ENCODE measurements around the gene ZNF354C. TPM values are rescaled to one million over a fixed set of nuclear protein-coding genes. Genes with fewer than 3 reads are reported as not detected.

Gene ZNF354C
- total and polyA plus RNA-seq, 2 of the 8 experiments (the other 6 are each of a cell fraction or from before 2014, with no cell fraction given) = 0.85 to 2.3 TPM

DNA sequence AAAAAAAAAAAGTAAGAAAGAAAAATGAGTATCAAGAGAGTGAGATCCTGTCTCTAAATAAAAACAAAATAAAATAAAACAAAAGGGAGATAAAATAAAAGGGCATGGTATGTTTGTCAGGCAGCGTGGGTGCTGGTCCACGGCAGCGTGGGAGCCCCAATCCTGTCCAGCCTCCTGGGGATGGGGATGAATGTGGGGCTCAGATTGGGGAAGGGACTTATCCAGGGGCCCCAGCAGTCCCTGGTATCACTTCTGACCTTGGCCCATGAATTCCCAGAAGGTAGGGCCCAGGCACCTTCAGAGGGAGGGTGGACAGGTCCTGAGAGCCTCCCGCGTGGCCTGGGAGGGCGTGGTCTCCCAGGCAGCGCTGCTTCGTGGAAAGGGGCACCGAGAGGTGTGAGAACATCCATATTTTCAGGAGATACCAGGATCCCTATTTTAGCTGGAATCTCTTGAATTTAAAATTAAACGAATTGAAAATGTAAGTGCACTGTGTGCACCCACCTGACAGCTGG is 71.2 kb downstream of the ZNF354C start:
- H3K4ac ChIP-seq (replicated peaks; ENCODE audit: insufficient read length, low read depth, low read length) = no peak overlapping the region
- FAIRE-seq (no peak), DNase-seq (ENCODE audit: low read depth in 1 of 2, low spot score in 2 of 2) (no peak)
- H4K5ac ChIP-seq (ENCODE audit: insufficient read length, low read depth, low read length) = no peak overlapping the region
- H3K18ac ChIP-seq (ENCODE audit: extremely low read depth, low read length) = no peak overlapping the region
- H4K20me1 ChIP-seq (replicated peaks in 1 of 2; ENCODE audit: control insufficient read depth in 1 of 2, insufficient read depth in 2 of 2, low read length in 2 of 2) = no peaks in the 10 kb centered on the region
- H2BK15ac ChIP-seq (ENCODE audit: low read length) = no peak overlapping the region
- no peaks in the 10 kb centered on the region for H3K79me2 ChIP-seq (ENCODE audit: control insufficient read depth in 1 of 2, insufficient read depth in 2 of 2, low read length in 2 of 2)
- H4K91ac ChIP-seq (replicated peaks; ENCODE audit: insufficient read length, low read length) = no peak overlapping the region
- H3K27ac ChIP-seq (ENCODE audit: low read depth, low read length) = no peak overlapping the region
- no peaks in the 10 kb centered on the region for H3K36me3 ChIP-seq (ENCODE audit: control insufficient read depth in 2 of 4, insufficient read depth in 4 of 4, low read length in 3 of 4)
- H3K4me3 ChIP-seq (ENCODE audit: extremely low read depth in 1 of 4, insufficient read depth in 2 of 4, low read depth in 3 of 4, low read length in 4 of 4) = no peak overlapping the region
- no peak overlapping the region for H3K14ac ChIP-seq (ENCODE audit: insufficient read length)
- no peak overlapping the region for H2BK20ac ChIP-seq (ENCODE audit: low read length)
- ChIA-PET CTCF (ENCODE audit: partially characterized antibody) (interaction anchor here (1.0 to 1.5 kb wide), 3 partner anchors 10 to 206 kb away, joined by 3 read pairs; no protein-coding TSS in a partner anchor), POLR2A (ENCODE audit: partially characterized antibody) (no interaction called here)
- H2AK5ac ChIP-seq (ENCODE audit: low read depth, low read length) = no peak overlapping the region
- peaks cover 8 to 21% of the 10 kb centered on the region in 2 experiments; a peak in 3 of 4 replicates for H3K9me3 ChIP-seq (ENCODE audit: insufficient read depth in 2 of 2, low read depth in 1 of 2, low read length in 1 of 2)
- no peaks in the 10 kb centered on the region for H3K27me3 ChIP-seq (replicated peaks in 1 of 4; ENCODE audit: control insufficient read depth in 3 of 4, extremely low read depth in 1 of 4, insufficient read depth in 3 of 4, low read length in 3 of 4)
- no peak overlapping the region for H2BK12ac ChIP-seq (ENCODE audit: low read depth, low read length)
- no peak overlapping the region for H3K56ac ChIP-seq (replicated peaks; ENCODE audit: insufficient read length, low read depth, low read length)
- H4K8ac ChIP-seq (ENCODE audit: extremely low read depth, insufficient read depth, low read length) = no peak overlapping the region
- no peak overlapping the region for H2AFZ ChIP-seq (ENCODE audit: low read length)
- H3K23ac ChIP-seq (ENCODE audit: insufficient read length) = no peak overlapping the region
- WGBS, 2 experiments (ENCODE audit: extremely low coverage in 1 of 2, insufficient coverage in 1 of 2, insufficient read length in 1 of 2, insufficient replicate concordance in 2 of 2, low coverage in 1 of 2, low lambda C conversion rate in 2 of 2, missing lambda C conversion rate in 1 of 2) = 90% methylated on average over 10 of the region's 10 CpGs; no CpG with 5 or more reads in 1 of the 2 experiments
- no peak overlapping the region for H3K4me2 ChIP-seq (ENCODE audit: insufficient read depth in 1 of 2, low read depth in 2 of 2, low read length in 2 of 2)
- no peak overlapping the region for H2BK120ac ChIP-seq (replicated peaks; ENCODE audit: low read depth, low read length)
- no peaks in the 10 kb centered on the region for H3K4me1 ChIP-seq (replicated peaks in 1 of 4; ENCODE audit: control insufficient read depth in 3 of 4, insufficient read depth in 4 of 4, low read length in 3 of 4)
- H3K9ac ChIP-seq (replicated peaks in 1 of 4; ENCODE audit: extremely low read depth in 1 of 4, low read depth in 3 of 4, low read length in 3 of 4) = no peak overlapping the region
- H2BK5ac ChIP-seq (ENCODE audit: low read depth, low read length) = no peak overlapping the region
- H3K23me2 ChIP-seq (ENCODE audit: low read depth, low read length) = no peaks in the 10 kb centered on the region
- H3K79me1 ChIP-seq (ENCODE audit: low read depth, low read length) = no peaks in the 10 kb centered on the region
- TF ChIP-seq GABPA (IDR thresholded peaks at IDR 0.05; ENCODE audit: borderline replicate concordance, insufficient read depth, low read length) (no peak), SIX5 (IDR thresholded peaks at IDR 0.05; ENCODE audit: low read depth, low read length) (no peak), PHF8 (conservative IDR thresholded peaks at IDR 0.05; ENCODE audit: low read depth, low read length) (no peak), JUN (IDR thresholded peaks at IDR 0.05; ENCODE audit: low read depth, low read length) (no peak), ASH2L (IDR thresholded peaks at IDR 0.05; ENCODE audit: low read length) (no peak), BRCA1 (IDR thresholded peaks at IDR 0.05; ENCODE audit: low read depth, low read length) (no peak)
